HL-60 (cell line): ENCODE results near the gene GFAP.

ENCODE experiments used
- CTCF ChIP-seq: IDR thresholded peaks from one replicate; pipeline ENCODE4 v1.5.1; 2011; ENCODE audit warnings: low read length, control low read depth, inconsistent platforms; ENCODE audit not compliant: insufficient read depth
- GABPA ChIP-seq: IDR thresholded peaks from 2 replicates; pipeline ENCODE4 v1.6.1; 2012; ENCODE audit warnings: low read depth
- POLR2AphosphoS5 ChIP-seq: IDR thresholded peaks from 2 replicates; pipeline ENCODE4 v1.6.1; 2012; ENCODE audit warnings: low read depth
- SPI1 ChIP-seq: IDR thresholded peaks from 2 replicates; pipeline ENCODE4 v1.6.1; 2012; ENCODE audit warnings: low read depth, mild to moderate bottlenecking, borderline replicate concordance

GRCh38 chr17:44880062-44880461, 35.2 kb downstream of the GFAP start:
- TF ChIP-seq POLR2AphosphoS5: no peak
- TF ChIP-seq CTCF: no peak
- TF ChIP-seq GABPA: no peak
- TF ChIP-seq SPI1: no peak
